MM.1S (cell line): ENCODE results near the gene KIF3C.
"Not testable (repeated sequence)": the region's sequence is repeated elsewhere in the genome, so short reads cannot be mapped to it uniquely, and the experiment has no call there.

Source experiments
- DNase-seq: peaks from one replicate; pipeline ENCODE4 v3.0.0-alpha.2; 2015
- H2AFZ ChIP-seq: fragments of 300-600 bp; sonication (generic); 2 replicates; pipeline ENCODE4 v1.6.0; 2016; ENCODE audit warnings: antibody characterized with exemption, low read length
- H3F3A ChIP-seq: fragments of 300-600 bp; sonication (generic); 2 replicates; pipeline ENCODE4 v1.6.1; 2016; ENCODE audit warnings: mild to moderate bottlenecking, antibody characterized with exemption, low read length, moderate library complexity, mixed read lengths; ENCODE audit not compliant: insufficient read depth
- H3K27ac ChIP-seq: fragments of 300-600 bp; sonication (generic); 2 replicates; pipeline ENCODE4 v1.5.1; 2016; ENCODE audit warnings: mild to moderate bottlenecking, low read length
- H3K27me3 ChIP-seq: fragments of 300-600 bp; sonication (generic); replicated peaks from 2 replicates; pipeline ENCODE4 v1.6.0; 2016; ENCODE audit warnings: low read length; ENCODE audit not compliant: insufficient read depth
- H3K36me3 ChIP-seq: fragments of 300-600 bp; sonication (generic); replicated peaks from 2 replicates; pipeline ENCODE4 v1.6.1; 2016; ENCODE audit warnings: mild to moderate bottlenecking, low read length, mixed read lengths; ENCODE audit not compliant: insufficient read depth
- H3K4me1 ChIP-seq: fragments of 300-600 bp; sonication (generic); 2 replicates; pipeline ENCODE4 v1.6.1; 2016; ENCODE audit warnings: low read length, mixed read lengths
- H3K4me2 ChIP-seq: fragments of 300-600 bp; sonication (generic); 2 replicates; pipeline ENCODE4 v1.6.0; 2016; ENCODE audit warnings: low read depth, low read length
- H3K4me3 ChIP-seq: fragments of 300-600 bp; sonication (generic); 2 replicates; pipeline ENCODE4 v1.5.1; 2016; ENCODE audit warnings: low read length, mixed read lengths
- H3K79me2 ChIP-seq: fragments of 300-600 bp; sonication (generic); 2 replicates; pipeline ENCODE4 v1.6.1; 2016; ENCODE audit warnings: mixed run types, low read length, mixed read lengths
- H3K9ac ChIP-seq: fragments of 300-600 bp; sonication (generic); 2 replicates; pipeline ENCODE4 v1.6.1; 2016; ENCODE audit warnings: low read length, mixed read lengths
- H3K9me2 ChIP-seq: fragments of 300-600 bp; sonication (generic); replicated peaks from 2 replicates; pipeline ENCODE4 v1.6.1; 2016; ENCODE audit warnings: mild to moderate bottlenecking, low read length, mixed read lengths; ENCODE audit not compliant: insufficient read depth
- H3K9me3 ChIP-seq: fragments of 300-600 bp; sonication (generic); replicated peaks from 2 replicates; pipeline ENCODE4 v1.6.1; 2016; ENCODE audit warnings: mild to moderate bottlenecking, low read length, mixed read lengths; ENCODE audit not compliant: insufficient read depth
- H4K20me1 ChIP-seq: fragments of 300-600 bp; sonication (generic); 2 replicates; pipeline ENCODE4 v1.6.1; 2016; ENCODE audit warnings: mild to moderate bottlenecking, low read length, moderate library complexity, mixed read lengths; ENCODE audit not compliant: insufficient read depth
- CTCF ChIP-seq: fragments of 300-600 bp; sonication (generic); IDR thresholded peaks from 2 replicates; pipeline ENCODE4 v1.5.1; 2016; ENCODE audit warnings: antibody characterized with exemption, low read length, mixed read lengths
- EZH2 ChIP-seq: fragments of 300-600 bp; sonication (generic); optimal IDR thresholded peaks from 2 replicates; pipeline ENCODE3; 2017; ENCODE audit warnings: low read depth, mild to moderate bottlenecking, antibody characterized with exemption, low read length, mixed read lengths
- EZH2phosphoT487 ChIP-seq: fragments of 300-600 bp; sonication (generic); IDR thresholded peaks from 2 replicates; pipeline ENCODE4 v1.6.1; 2018; ENCODE audit warnings: antibody characterized with exemption, low read length

Gene KIF3C

DNA sequence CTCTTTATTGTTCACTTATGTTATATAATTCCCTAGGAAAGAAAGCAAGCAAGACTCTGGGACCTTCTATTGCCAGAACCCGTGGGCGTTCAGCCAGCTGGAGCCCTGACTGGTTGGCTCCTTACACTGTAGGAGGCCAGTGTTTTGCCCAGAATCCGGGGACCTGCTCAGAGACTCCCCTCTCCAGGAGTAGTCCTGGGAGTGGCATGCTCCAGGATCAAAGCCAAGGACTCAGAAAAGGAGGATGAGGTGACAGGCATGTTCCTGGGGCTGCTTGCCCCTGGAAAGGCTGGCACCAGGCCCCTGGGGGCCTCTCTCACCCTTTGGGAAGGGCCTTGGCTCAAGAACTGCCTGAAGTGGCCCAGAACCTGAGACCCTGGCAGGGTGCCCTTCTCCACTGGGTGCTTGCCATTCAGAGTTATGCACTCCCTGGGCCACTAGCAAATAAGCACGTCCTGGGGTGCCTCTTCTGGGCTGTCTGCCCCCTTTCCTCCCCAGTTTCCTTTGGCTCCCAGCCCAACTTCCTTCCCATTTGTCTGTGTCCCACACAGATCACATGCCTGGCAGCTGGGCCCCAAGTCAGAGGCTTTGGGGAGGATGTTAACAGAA lies 19.6 kb upstream of the KIF3C start:
- no peak overlapping the region for H2AFZ ChIP-seq
- H3K79me2 ChIP-seq: no peaks in the 10 kb centered on the region
- no peak overlapping the region for H3K9ac ChIP-seq
- H3K9me3 ChIP-seq: no peaks in the 10 kb centered on the region
- no peaks in the 10 kb centered on the region for H3K36me3 ChIP-seq
- no peak overlapping the region for H3K27ac ChIP-seq
- H3K4me1 ChIP-seq: no peaks in the 10 kb centered on the region
- no peak for TF ChIP-seq EZH2
- no peak for TF ChIP-seq CTCF
- no peaks in the 10 kb centered on the region for H3F3A ChIP-seq
- H4K20me1 ChIP-seq: no peaks in the 10 kb centered on the region
- DNase-seq: no peak
- no peak overlapping the region for H3K4me2 ChIP-seq
- H3K27me3 ChIP-seq: no peaks in the 10 kb centered on the region
- H3K9me2 ChIP-seq: no peaks in the 10 kb centered on the region
- no peak overlapping the region for H3K4me3 ChIP-seq

- no peak for DNase-seq
- no peak overlapping the region for H3K27ac ChIP-seq
- no peak overlapping the region for H3K9ac ChIP-seq
These were observed 18.3 kb upstream of the KIF3C start for GRCh38 chr2:26000561-26001082.

DNA sequence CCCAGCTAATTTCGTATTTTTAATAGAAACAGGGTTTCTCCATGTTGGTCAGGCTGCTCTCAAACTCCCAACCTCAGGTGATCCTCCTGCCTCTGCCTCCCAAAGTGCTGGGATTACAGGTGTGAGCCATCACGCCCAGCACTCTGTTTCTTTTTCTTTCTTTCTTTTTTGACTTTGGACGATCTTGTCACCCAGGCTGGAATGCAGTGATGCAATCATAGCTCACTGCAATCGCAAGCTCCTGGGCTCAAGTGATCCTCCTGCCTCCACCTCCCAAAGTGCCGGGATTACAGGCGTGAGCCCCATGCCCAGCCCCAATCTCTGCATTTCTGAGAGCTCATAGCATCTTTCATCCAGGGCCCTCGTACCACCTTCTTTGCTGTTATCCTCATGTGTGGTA lies 17.1 kb upstream of the KIF3C start:
- not testable (repeated sequence) for H3F3A ChIP-seq, H3K9ac ChIP-seq, H3K4me1 ChIP-seq, H3K4me3 ChIP-seq, H2AFZ ChIP-seq, DNase-seq, H3K9me3 ChIP-seq, H3K79me2 ChIP-seq, H3K27ac ChIP-seq, H4K20me1 ChIP-seq, H3K36me3 ChIP-seq, H3K4me2 ChIP-seq, H3K27me3 ChIP-seq, H3K9me2 ChIP-seq

More at GRCh38 chr2:26000561-26001082, 18.3 kb upstream of the KIF3C start:
- no peaks in the 10 kb centered on the region for H3K36me3 ChIP-seq
- H4K20me1 ChIP-seq: no peaks in the 10 kb centered on the region
- H3K9me3 ChIP-seq: no peaks in the 10 kb centered on the region
- H3F3A ChIP-seq: no peaks in the 10 kb centered on the region
- no peak for TF ChIP-seq CTCF
- TF ChIP-seq EZH2phosphoT487: no peak
- no peak for TF ChIP-seq EZH2
- H3K4me1 ChIP-seq: no peaks in the 10 kb centered on the region
- H3K9me2 ChIP-seq: no peaks in the 10 kb centered on the region
- no peaks in the 10 kb centered on the region for H3K79me2 ChIP-seq
- H2AFZ ChIP-seq: no peak overlapping the region
- no peaks in the 10 kb centered on the region for H3K27me3 ChIP-seq
- no peak overlapping the region for H3K4me3 ChIP-seq
- no peak overlapping the region for H3K4me2 ChIP-seq

- DNase-seq, H3K9ac ChIP-seq, H3K27ac ChIP-seq, H3K4me2 ChIP-seq, H2AFZ ChIP-seq, H3K4me3 ChIP-seq, H3K9me3 ChIP-seq, H3K27me3 ChIP-seq, H3K4me1 ChIP-seq, H3F3A ChIP-seq, H4K20me1 ChIP-seq, H3K9me2 ChIP-seq, H3K36me3 ChIP-seq, H3K79me2 ChIP-seq: not testable (repeated sequence)
These were observed 16.6 kb upstream of the KIF3C start for GRCh38 chr2:25998816-25999383.
